Measurements from ENCODE around the gene SPATS2L.

GRCh38 chr2:200408428-200409316 is 102.2 kb downstream of the SPATS2L start:
- TF ChIP-seq CTCF (IDR thresholded peaks at IDR 0.05), result no peak
- TF ChIP-seq ELF4 (CRISPR knock-in tag; IDR thresholded peaks at IDR 0.05; ENCODE audit: low read depth), result no peak
- no peak for TF ChIP-seq FOXK1 (CRISPR knock-in tag; IDR thresholded peaks at IDR 0.05)
- no peak for TF ChIP-seq ARID4B (CRISPR knock-in tag; IDR thresholded peaks at IDR 0.05; ENCODE audit: borderline replicate concordance)
- TF ChIP-seq SMAD4 (CRISPR knock-in tag; IDR thresholded peaks at IDR 0.05), result no peak
- no peak for TF ChIP-seq STAT6 (CRISPR knock-in tag; conservative IDR thresholded peaks at IDR 0.05; ENCODE audit: low read depth)
- TF ChIP-seq MYBL2 (CRISPR knock-in tag; IDR thresholded peaks at IDR 0.05), result no peak
- TF ChIP-seq SP1 (CRISPR knock-in tag; conservative IDR thresholded peaks at IDR 0.05), result no peak
- no peak for TF ChIP-seq RELA (CRISPR knock-in tag; IDR thresholded peaks at IDR 0.05; ENCODE audit: borderline replicate concordance)
